Measurements from ENCODE around the gene ORM2.
"Not testable (repeated sequence)": the region's sequence is repeated elsewhere in the genome, so short reads cannot be mapped to it uniquely, and the experiment has no call there.

ORM2 gene

DNA sequence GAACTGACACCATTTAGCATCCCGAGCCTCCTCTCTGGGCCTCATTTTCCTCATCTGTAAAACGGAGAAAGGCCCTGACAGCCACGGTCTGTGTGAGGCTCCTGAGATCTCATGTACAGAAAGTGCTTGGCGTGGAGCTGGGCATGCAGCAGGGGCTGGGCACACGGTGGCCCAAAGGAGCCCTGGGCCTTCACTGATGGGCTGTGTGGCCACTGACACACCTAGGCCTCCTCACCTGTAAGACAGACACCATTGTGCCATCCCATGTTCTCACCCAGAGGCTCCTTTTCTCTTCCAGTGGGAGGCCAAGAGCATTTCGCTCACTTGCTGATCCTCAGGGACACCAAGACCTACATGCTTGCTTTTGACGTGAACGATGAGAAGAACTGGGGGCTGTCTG is 5.2 kb upstream of the ORM2 start:
- H2AFZ ChIP-seq (ENCODE audit: low read depth, low read length), result no peak overlapping the region
- no peak overlapping the region for H3K27ac ChIP-seq (ENCODE audit: low read length)
- peaks cover 15% of the 10 kb centered on the region; the same call in 1 of the 2 replicates for H3K27me3 ChIP-seq (ENCODE audit: low read depth, low read length)
- H3K4me1 ChIP-seq (ENCODE audit: low read length), result no peaks in the 10 kb centered on the region
- no peaks in the 10 kb centered on the region for H3K36me3 ChIP-seq (replicated peaks; ENCODE audit: low read depth, low read length)
- no peaks in the 10 kb centered on the region for H3K9me3 ChIP-seq (ENCODE audit: insufficient read depth, low read length)
- no peak overlapping the region for H3K4me3 ChIP-seq (ENCODE audit: low read length)
- H4K20me1 ChIP-seq (ENCODE audit: insufficient read depth, low read length), result no peaks in the 10 kb centered on the region
- H3K79me2 ChIP-seq (ENCODE audit: low read length), result no peaks in the 10 kb centered on the region
- no peak for TF ChIP-seq EZH2phosphoT487 (IDR thresholded peaks at IDR 0.05; ENCODE audit: low read depth)
- TF ChIP-seq, protein P1, sequence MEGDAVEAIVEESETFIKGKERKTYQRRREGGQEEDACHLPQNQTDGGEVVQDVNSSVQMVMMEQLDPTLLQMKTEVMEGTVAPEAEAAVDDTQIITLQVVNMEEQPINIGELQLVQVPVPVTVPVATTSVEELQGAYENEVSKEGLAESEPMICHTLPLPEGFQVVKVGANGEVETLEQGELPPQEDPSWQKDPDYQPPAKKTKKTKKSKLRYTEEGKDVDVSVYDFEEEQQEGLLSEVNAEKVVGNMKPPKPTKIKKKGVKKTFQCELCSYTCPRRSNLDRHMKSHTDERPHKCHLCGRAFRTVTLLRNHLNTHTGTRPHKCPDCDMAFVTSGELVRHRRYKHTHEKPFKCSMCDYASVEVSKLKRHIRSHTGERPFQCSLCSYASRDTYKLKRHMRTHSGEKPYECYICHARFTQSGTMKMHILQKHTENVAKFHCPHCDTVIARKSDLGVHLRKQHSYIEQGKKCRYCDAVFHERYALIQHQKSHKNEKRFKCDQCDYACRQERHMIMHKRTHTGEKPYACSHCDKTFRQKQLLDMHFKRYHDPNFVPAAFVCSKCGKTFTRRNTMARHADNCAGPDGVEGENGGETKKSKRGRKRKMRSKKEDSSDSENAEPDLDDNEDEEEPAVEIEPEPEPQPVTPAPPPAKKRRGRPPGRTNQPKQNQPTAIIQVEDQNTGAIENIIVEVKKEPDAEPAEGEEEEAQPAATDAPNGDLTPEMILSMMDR (IDR thresholded peaks at IDR 0.05; ENCODE audit: low read depth, low read length), result no peak
- no peak overlapping the region for H3K9ac ChIP-seq (ENCODE audit: low read length)
- H3K4me2 ChIP-seq (ENCODE audit: low read length), result no peak overlapping the region

DNA sequence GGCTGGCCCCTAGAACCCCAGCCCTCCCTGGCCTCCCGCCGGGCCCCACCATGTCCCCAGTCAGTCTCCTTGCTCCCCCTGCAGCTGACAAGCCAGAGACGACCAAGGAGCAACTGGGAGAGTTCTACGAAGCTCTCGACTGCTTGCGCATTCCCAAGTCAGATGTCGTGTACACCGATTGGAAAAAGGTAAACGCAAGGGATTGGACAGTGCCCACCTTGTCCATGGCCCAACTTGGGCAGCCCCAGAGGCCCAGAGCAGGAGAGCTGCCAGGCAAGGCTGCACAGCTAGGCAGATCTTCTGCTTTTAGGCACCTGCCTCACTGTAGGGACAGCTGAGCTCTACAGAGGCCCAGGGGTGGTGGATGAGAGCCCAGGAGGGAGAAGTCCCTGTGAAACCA is 4.7 kb upstream of the ORM2 start:
- H3K4me1 ChIP-seq (ENCODE audit: low read length); H3K4me2 ChIP-seq (ENCODE audit: low read length); H3K4me3 ChIP-seq (ENCODE audit: low read length); H2AFZ ChIP-seq (ENCODE audit: low read depth, low read length); H3K79me2 ChIP-seq (ENCODE audit: low read length); H3K27ac ChIP-seq (ENCODE audit: low read length); H3K36me3 ChIP-seq (replicated peaks; ENCODE audit: low read depth, low read length); H3K9me3 ChIP-seq (ENCODE audit: insufficient read depth, low read length); H3K9ac ChIP-seq (ENCODE audit: low read length); H4K20me1 ChIP-seq (ENCODE audit: insufficient read depth, low read length): not testable (repeated sequence)
- peaks cover 15% of the 10 kb centered on the region; the same call in 1 of the 2 replicates for H3K27me3 ChIP-seq (ENCODE audit: low read depth, low read length)

DNA sequence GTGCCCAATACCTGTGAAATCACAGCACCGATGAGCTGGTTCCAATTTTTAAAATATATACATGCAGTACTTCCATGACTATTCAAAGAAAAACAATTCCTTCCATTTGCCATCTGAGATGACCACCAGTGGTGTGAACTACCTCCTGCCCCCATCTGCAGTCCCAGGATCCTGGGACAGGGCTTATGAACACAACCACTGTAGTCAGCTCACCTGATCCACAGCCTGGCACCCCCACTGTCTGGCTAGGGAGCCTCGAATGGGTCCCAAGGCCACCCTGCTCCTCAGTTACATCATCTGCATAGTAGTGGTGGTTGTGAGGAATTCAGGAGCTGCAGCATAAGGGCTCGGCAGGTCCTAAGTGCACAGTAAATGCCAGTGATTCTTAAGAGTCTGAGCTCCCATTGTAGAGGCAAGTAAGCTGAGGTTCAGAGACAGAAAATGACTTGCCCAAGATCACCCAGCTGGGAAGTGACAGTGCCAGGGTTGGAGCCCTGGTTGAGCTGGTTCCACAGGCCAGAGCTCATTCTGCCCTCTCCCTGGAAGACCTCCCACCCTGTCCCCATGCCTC is 3.9 kb upstream of the ORM2 start:
- not testable (repeated sequence) for H3K9me3 ChIP-seq (ENCODE audit: insufficient read depth, low read length); H3K4me3 ChIP-seq (ENCODE audit: low read length); H3K4me2 ChIP-seq (ENCODE audit: low read length); H3K36me3 ChIP-seq (replicated peaks; ENCODE audit: low read depth, low read length); H3K27ac ChIP-seq (ENCODE audit: low read length); H3K4me1 ChIP-seq (ENCODE audit: low read length); H3K79me2 ChIP-seq (ENCODE audit: low read length); H4K20me1 ChIP-seq (ENCODE audit: insufficient read depth, low read length); H2AFZ ChIP-seq (ENCODE audit: low read depth, low read length); H3K9ac ChIP-seq (ENCODE audit: low read length)
- peaks cover 15% of the 10 kb centered on the region; the same call in 1 of the 2 replicates for H3K27me3 ChIP-seq (ENCODE audit: low read depth, low read length)

DNA sequence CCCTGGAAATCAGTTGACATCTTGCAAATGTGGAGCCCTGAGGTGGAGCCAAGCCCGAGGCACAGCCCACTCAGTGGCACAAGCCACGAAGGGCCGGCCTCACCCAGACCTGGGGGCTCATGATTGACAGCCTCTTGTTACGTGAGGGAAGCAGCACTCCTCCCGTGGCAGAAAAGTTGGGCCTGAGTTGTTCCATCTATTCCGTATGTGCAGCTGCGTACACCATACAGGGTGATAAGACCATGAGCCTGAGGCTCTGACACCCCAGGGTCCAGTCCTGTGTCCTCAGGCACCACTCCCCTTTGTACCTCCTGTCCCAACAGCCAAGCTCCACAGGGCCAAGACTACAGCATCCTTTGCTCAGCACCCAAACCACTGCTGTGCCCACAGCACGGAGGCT is 1.9 kb upstream of the ORM2 start:
- H3K9me3 ChIP-seq (ENCODE audit: insufficient read depth, low read length), result no peaks in the 10 kb centered on the region
- H3K4me3 ChIP-seq (ENCODE audit: low read length), result no peak overlapping the region
- no peak overlapping the region for H2AFZ ChIP-seq (ENCODE audit: low read depth, low read length)
- peaks cover 15% of the 10 kb centered on the region; the same call in 1 of the 2 replicates for H3K27me3 ChIP-seq (ENCODE audit: low read depth, low read length)
- H4K20me1 ChIP-seq (ENCODE audit: insufficient read depth, low read length), result no peaks in the 10 kb centered on the region
- H3K4me2 ChIP-seq (ENCODE audit: low read length), result no peak overlapping the region
- no peaks in the 10 kb centered on the region for H3K36me3 ChIP-seq (replicated peaks; ENCODE audit: low read depth, low read length)
- TF ChIP-seq, protein P1 (IDR thresholded peaks at IDR 0.05; ENCODE audit: low read depth, low read length), result no peak
- TF ChIP-seq EZH2phosphoT487 (IDR thresholded peaks at IDR 0.05; ENCODE audit: low read depth), result no peak
- H3K4me1 ChIP-seq (ENCODE audit: low read length), result peaks cover 5% of the 10 kb centered on the region; the same call in 1 of the 2 replicates
- no peak overlapping the region for H3K9ac ChIP-seq (ENCODE audit: low read length)
- no peak overlapping the region for H3K27ac ChIP-seq (ENCODE audit: low read length)
- H3K79me2 ChIP-seq (ENCODE audit: low read length), result no peaks in the 10 kb centered on the region

DNA sequence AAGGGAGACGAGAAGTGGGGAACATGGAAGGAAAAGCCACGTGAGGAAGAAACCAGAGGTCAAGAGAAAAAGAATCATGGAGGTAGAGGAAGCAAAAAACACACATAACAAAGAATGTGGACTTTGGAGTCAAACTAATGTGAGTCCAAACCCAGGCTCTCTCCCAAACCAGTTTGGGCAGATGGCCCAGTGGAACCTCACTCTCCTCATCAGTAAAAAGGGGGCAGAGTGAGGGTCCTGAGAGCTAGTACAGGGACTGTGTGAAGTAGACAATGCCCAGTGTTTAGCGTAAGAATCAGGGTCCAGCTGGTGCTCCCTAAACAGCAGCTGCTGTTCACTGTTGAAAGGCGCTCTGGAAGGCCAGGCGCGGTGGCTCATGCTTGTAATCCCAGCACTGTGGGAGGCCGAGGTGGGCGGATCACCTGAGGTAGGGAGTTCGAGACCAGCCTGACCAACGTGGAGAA is 1.3 kb upstream of the ORM2 start:
- H3K27me3 ChIP-seq (ENCODE audit: low read depth, low read length), result peaks cover 15% of the 10 kb centered on the region; the same call in 1 of the 2 replicates
- not testable (repeated sequence) for H2AFZ ChIP-seq (ENCODE audit: low read depth, low read length); H3K79me2 ChIP-seq (ENCODE audit: low read length); H3K4me3 ChIP-seq (ENCODE audit: low read length); H3K4me2 ChIP-seq (ENCODE audit: low read length); H4K20me1 ChIP-seq (ENCODE audit: insufficient read depth, low read length); H3K27ac ChIP-seq (ENCODE audit: low read length); H3K36me3 ChIP-seq (replicated peaks; ENCODE audit: low read depth, low read length); H3K9ac ChIP-seq (ENCODE audit: low read length); H3K9me3 ChIP-seq (ENCODE audit: insufficient read depth, low read length); H3K4me1 ChIP-seq (ENCODE audit: low read length)

DNA sequence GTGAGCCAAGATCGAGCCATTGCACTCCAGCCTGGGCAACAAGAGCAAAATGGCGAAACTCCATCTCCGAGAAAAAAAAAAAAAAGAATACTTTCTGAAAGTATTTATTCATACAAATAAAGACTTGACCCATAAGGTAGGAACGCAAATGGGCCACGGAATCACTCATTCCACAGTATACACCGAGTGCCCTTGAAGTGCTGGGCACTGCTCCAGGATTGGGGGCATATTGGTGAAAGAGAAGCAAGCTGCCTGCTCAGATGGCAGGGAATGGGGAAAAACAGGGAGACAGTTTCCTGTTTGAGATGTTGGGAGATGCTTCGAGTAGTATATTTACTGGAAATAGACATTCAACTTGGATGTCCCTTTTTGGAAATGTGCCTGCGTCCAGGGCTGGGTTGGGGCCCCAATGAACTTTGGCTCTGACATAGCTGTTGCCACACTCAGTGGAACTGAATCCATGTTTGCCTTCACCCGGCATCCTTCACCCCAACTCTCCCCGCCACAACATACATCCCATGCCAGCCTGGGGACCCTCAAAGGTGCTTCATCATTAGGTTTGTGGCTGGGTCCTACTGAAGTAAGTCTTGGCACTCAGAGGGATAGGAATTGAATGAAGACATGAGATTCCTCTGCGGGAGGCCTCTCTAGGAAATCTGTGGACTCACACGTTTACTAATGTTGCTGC is 588 bp upstream of the ORM2 start:
- H4K20me1 ChIP-seq (ENCODE audit: insufficient read depth, low read length); H3K9me3 ChIP-seq (ENCODE audit: insufficient read depth, low read length); H3K79me2 ChIP-seq (ENCODE audit: low read length); H3K4me2 ChIP-seq (ENCODE audit: low read length); H3K4me3 ChIP-seq (ENCODE audit: low read length); H3K9ac ChIP-seq (ENCODE audit: low read length); H3K27ac ChIP-seq (ENCODE audit: low read length); H2AFZ ChIP-seq (ENCODE audit: low read depth, low read length); H3K4me1 ChIP-seq (ENCODE audit: low read length); H3K36me3 ChIP-seq (replicated peaks; ENCODE audit: low read depth, low read length): not testable (repeated sequence)
- H3K27me3 ChIP-seq (ENCODE audit: low read depth, low read length), result peaks cover 11% of the 10 kb centered on the region; the same call in 1 of the 2 replicates

Measured in OCI-LY3 (cell line).